ENCODE results near the gene MMP14. TPM values are rescaled to one million over a fixed set of nuclear protein-coding genes. Genes with fewer than 3 reads are reported as not detected.
A peak's percentile ranks its signal among the peaks of the same experiment; 100 is the strongest.

The MMP14 gene
- total and polyA plus RNA-seq, 2 of the 13 experiments (the other 11 are each of a cell fraction or from before 2014, with no cell fraction given): 5.2 to 9.8 TPM

GRCh38 chr14:22786685-22787084 lies 49.7 kb upstream of the MMP14 start:
- no peaks in the 10 kb centered on the region; a peak in 1 of 5 replicates for H3K27me3 ChIP-seq (ENCODE audit: control insufficient read depth in 1 of 2, insufficient read depth in 2 of 2, low read length in 2 of 2)
- no peaks in the 10 kb centered on the region for H3K4me1 ChIP-seq (ENCODE audit: insufficient read depth, low read length)
- in situ Hi-C loops (cut with HindIII; ENCODE audit: extremely low pct_ligation_motif_present, low pct_unique_long_range_greater_than_20kb): no loop called here
- no peak for ATAC-seq
- H3K9me3 ChIP-seq (ENCODE audit: low read length): no peaks in the 10 kb centered on the region
- no peaks in the 10 kb centered on the region for H4K20me1 ChIP-seq (ENCODE audit: insufficient read depth, low read length)
- H3K79me2 ChIP-seq (ENCODE audit: insufficient read depth, low read length): no peaks in the 10 kb centered on the region
- H3K4me3 ChIP-seq (replicated peaks in 1 of 3; ENCODE audit: insufficient read depth in 1 of 3, low read depth in 2 of 3, low read length in 3 of 3): no peak overlapping the region
- FAIRE-seq: no peak
- 76% methylated on average over 4 of the region's 4 CpGs for WGBS (ENCODE audit: low lambda C conversion rate)
- H3K36me3 ChIP-seq (replicated peaks in 1 of 2; ENCODE audit: control insufficient read depth in 1 of 2, insufficient read depth in 2 of 2, low read length in 2 of 2): no peaks in the 10 kb centered on the region
- DNase-seq (ENCODE audit: low spot score): no peak
- CTCF ChIA-PET (ENCODE audit: low intra/inter-chr PET ratio, low total read pairs): no interaction called here
- no peak overlapping the region for H3K9ac ChIP-seq (ENCODE audit: insufficient read depth, low read depth, low read length)
- H3K27ac ChIP-seq (ENCODE audit: extremely low read length, insufficient read depth, low read length): no peak overlapping the region
- H2AFZ ChIP-seq (ENCODE audit: low read length): no peak overlapping the region
- POLR2A ChIA-PET: no interaction called here
- TF ChIP-seq ZNF121 (CRISPR knock-in tag; IDR thresholded peaks at IDR 0.05) (peak; percentile 69), RBM39 (IDR thresholded peaks at IDR 0.05; ENCODE audit: low read depth, low read length, poor library complexity, severe bottlenecking) (no peak), ZMYM3 (CRISPR knock-in tag; IDR thresholded peaks at IDR 0.05) (0 out of 2 replicates have a peak, but pooled peaks have one; percentile 26)
- intact Hi-C loops (cut with micrococcal nuclease; ENCODE audit: unreplicated experiment): no loop called here
- no TSS peak for BruUV-seq (replicated peaks)
- H3K4me2 ChIP-seq (ENCODE audit: low read depth, low read length): no peak overlapping the region

GRCh38 chr14:22791301-22791700 lies 45.1 kb upstream of the MMP14 start:
- intact Hi-C loops (cut with micrococcal nuclease; ENCODE audit: unreplicated experiment) (no loop called here), in situ Hi-C loops (cut with HindIII; ENCODE audit: extremely low pct_ligation_motif_present, low pct_unique_long_range_greater_than_20kb) (no loop called here)
- FAIRE-seq (no peak), DNase-seq (ENCODE audit: low spot score) (no peak), ATAC-seq (peak; percentile 11; the same call in 1 of the 3 replicates)
- Histone ChIP-seq H3K36me3 (replicated peaks in 1 of 2; ENCODE audit: control insufficient read depth in 1 of 2, insufficient read depth in 2 of 2, low read length in 2 of 2) (no peaks in the 10 kb centered on the region), H3K4me2 (ENCODE audit: low read depth, low read length) (no peak overlapping the region), H2AFZ (ENCODE audit: low read length) (no peak overlapping the region), H3K9ac (ENCODE audit: insufficient read depth, low read depth, low read length) (no peak overlapping the region), H3K27ac (ENCODE audit: extremely low read length, insufficient read depth, low read length) (no peak overlapping the region), H3K9me3 (ENCODE audit: low read length) (no peaks in the 10 kb centered on the region), H4K20me1 (ENCODE audit: insufficient read depth, low read length) (no peaks in the 10 kb centered on the region), H3K79me2 (ENCODE audit: insufficient read depth, low read length) (no peaks in the 10 kb centered on the region), H3K27me3 (ENCODE audit: control insufficient read depth in 1 of 2, insufficient read depth in 2 of 2, low read length in 2 of 2) (no peaks in the 10 kb centered on the region; a peak in 1 of 5 replicates), H3K4me3 (replicated peaks in 1 of 3; ENCODE audit: insufficient read depth in 1 of 3, low read depth in 2 of 3, low read length in 3 of 3) (no peak overlapping the region), H3K4me1 (ENCODE audit: insufficient read depth, low read length) (peaks cover 17% of the 10 kb centered on the region)
- TF ChIP-seq ZBTB21 (CRISPR knock-in tag; IDR thresholded peaks at IDR 0.05) (0 out of 2 replicates have a peak, but pooled peaks have one; percentile 50), ZNF234 (CRISPR knock-in tag; conservative IDR thresholded peaks at IDR 0.05) (no peak), CREB1 (IDR thresholded peaks at IDR 0.05) (peak; percentile 91), CREB1 (CRISPR knock-in tag; IDR thresholded peaks at IDR 0.05) (no peak), SMYD3 (CRISPR knock-in tag; IDR thresholded peaks at IDR 0.05) (no peak), CAMTA2 (CRISPR knock-in tag; IDR thresholded peaks at IDR 0.05; ENCODE audit: borderline replicate concordance) (no peak), IRF2 (CRISPR knock-in tag; IDR thresholded peaks at IDR 0.05) (no peak), ZMYM3 (CRISPR knock-in tag; IDR thresholded peaks at IDR 0.05) (no peak), ATF7 (IDR thresholded peaks at IDR 0.05) (peak; percentile 79), ATF7 (CRISPR knock-in tag; IDR thresholded peaks at IDR 0.05) (no peak), E2F2 (CRISPR knock-in tag; IDR thresholded peaks at IDR 0.05; ENCODE audit: borderline replicate concordance) (no peak), IKZF1 (IDR thresholded peaks at IDR 0.05) (no peak), HMGA1 (CRISPR knock-in tag; conservative IDR thresholded peaks at IDR 0.05) (no peak), E2F1 (CRISPR knock-in tag; IDR thresholded peaks at IDR 0.05) (no peak)
- 24% methylated on average over 3 of the region's 3 CpGs for WGBS (ENCODE audit: low lambda C conversion rate)
- BruUV-seq (replicated peaks): no TSS peak
- POLR2A ChIA-PET: interaction anchor here (0.7 to 1.6 kb wide), 3 partner anchors 25 to 202 kb away, joined by 3 to 5 read pairs (median 3); partner anchors contain the start of gene OXA1L
- CTCF ChIA-PET (ENCODE audit: low intra/inter-chr PET ratio, low total read pairs): no interaction called here
